Stimulated activated CD8-positive, alpha-beta memory T cell treated with anti-CD3 and anti-CD28 coated beads, Interleukin-7, amount 100 ng/mL, for 1 hour (primary cell): ENCODE measurements around the gene PHF23.
"Not testable (repeated sequence)": the region's sequence is repeated elsewhere in the genome, so short reads cannot be mapped to it uniquely, and the experiment has no call there.

Source experiments
- DNase-seq, 2 donors: peaks; one replicate each; pipeline ENCODE4 v3.0.0-alpha.2; 2020; ENCODE audit warnings: low read depth in 2 of 2

Gene PHF23

DNA sequence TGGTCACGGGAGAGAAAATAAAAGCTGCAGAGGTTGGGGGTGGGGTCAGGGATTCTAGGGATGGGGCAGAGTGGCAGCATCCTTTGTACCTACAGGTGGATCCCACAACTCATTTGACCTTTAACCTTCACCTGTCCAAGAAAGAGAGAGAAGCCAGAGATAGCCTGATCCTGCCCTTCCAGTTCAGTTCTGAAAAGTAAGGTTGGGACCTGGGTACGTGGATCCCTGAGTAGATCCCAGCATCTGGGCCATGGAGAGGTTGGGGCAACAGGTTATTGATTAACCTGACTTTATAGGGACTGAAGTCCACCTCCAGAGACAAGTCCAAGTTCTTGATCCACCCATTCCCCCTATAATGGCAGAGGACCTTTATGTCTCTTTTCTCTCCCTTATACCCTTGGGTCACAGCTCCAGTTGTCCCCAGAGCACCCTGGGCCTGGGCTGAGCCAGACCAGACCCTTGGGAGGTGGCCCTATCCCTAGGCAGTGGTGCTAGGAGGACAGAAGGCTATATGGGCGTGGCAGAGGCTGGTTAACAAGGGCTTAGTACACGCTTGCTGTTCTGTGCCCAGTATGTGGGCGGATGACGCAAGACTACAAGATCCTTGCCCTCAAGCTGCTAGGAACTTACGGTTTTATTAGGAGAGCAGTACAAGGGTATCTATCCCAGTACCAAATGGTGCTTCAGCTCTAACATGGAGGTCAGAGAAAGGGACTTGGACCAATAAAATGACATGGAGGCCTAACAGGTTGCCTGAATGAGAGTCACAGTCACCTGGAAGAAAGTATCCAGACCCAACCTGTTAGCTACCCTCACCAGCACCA lies 19.7 kb upstream of the PHF23 start:
- no peak for DNase-seq

DNA sequence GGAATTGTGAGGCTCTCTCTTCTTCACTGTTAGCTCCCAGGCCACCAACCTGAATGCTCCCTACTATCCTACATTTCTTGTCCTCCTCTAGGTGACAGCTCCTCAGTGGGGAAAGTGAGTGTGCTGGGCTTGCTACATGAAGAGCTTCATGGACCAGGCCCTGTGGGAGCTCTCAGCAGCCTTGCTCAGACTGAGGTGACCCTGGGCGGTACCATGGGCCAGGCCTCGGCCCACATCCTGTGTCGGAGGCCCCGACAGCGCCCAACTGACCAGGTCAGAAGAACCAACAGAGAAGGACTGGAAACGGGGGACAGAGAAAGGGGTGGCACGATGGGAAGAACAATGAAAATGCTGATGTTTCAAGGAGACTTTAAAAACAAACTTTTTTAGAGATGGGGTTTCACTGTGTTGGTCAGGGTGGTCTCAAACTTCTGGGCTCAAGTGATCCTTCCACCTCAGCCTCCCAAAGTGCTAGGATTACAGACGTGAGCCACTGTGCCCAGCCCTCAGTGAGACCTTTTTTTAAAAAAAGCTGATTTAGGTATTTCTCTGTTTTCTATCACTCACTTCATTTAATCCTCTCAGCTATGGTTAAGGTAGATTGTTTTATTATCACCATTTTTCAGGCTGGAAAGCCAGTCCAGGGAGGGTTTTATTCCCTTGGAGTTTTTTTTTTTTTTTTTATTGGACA lies 17.7 kb upstream of the PHF23 start:
- DNase-seq = no peak

DNA sequence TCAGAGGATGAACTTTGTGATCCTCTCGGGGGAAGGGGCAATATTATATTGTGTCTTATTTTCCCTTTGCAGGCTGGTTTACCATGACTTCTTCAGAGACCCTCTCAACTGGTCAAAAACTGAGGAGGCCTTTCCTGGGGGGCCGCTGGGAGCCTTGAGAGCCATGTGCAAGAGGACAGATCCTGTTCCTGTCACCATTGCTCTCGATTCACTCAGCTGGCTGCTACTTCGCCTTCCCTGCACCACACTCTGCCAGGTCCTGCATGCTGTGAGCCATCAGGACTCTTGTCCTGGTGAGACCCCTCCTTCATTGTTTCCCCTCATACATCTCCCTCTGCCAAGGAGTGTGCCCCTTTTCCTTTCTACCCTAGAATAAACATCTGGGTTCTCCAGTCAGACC lies 15.3 kb upstream of the PHF23 start:
- no peak for DNase-seq

DNA sequence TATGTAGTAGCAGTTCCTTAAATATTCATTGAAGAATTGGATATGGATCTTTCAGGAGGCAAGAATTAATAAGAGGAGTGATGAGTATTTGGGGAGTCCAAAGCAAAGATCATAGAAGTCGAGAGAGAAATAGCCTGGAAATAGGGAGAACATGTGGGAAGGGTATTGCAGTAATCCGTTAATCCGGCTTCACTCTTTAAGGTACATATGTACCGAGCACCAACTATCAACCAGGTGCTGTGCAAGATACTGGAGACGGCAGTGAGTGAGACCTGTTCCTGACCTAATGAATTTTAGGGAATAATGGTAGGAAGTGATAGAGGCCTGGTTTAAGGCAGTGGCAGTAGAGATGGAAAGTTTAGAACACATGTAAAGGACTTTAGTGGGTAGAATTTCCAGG lies 13.8 kb upstream of the PHF23 start:
- no peak for DNase-seq

DNA sequence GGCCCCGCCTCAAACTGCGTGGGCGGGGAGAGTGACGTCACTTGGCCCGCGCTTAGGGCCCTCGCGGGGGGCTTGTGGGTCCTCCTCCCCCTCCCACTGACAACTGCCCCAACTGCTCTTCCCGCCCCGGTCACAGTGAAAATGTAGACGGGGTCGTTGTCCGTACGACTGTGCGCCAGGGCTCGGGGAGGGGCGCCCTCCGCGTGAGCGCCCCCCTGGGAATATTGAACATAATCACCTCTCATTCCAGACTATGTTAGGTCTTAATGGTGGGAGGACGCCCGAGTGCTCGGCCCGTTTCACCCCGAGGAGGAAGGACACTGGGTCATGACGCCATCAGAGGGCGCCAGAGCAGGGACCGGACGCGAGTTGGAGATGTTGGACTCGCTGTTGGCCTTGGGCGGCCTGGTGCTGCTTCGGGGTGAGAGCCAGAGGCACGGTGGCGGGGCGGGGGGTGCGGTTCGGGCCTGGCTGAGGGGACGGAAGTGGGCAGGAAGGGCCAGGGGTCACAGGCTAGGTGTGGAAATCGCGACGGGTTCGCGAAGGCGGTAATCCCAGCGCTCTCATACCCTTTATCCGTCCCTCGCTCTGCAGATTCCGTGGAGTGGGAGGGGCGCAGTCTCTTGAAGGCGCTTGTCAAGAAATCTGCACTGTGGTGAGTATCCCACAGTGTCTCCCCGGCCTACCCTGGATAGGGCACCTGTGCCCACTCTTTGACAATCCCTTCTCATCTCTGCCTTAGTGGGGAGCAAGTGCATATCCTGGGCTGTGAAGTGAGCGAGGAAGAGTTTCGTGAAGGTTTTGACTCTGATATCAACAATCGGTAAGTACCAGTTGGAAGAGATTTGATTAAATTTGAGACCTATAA lies 13.2 kb upstream of the PHF23 start, which contains the start of gene ELP5:
Gene ELP5, plus strand, starts transcription at position 40 of the 868 bp plus-strand sequence. Its CDS starts 336 bp downstream, at position 376.
- DNase-seq = peak; percentile 63 to 72

DNA sequence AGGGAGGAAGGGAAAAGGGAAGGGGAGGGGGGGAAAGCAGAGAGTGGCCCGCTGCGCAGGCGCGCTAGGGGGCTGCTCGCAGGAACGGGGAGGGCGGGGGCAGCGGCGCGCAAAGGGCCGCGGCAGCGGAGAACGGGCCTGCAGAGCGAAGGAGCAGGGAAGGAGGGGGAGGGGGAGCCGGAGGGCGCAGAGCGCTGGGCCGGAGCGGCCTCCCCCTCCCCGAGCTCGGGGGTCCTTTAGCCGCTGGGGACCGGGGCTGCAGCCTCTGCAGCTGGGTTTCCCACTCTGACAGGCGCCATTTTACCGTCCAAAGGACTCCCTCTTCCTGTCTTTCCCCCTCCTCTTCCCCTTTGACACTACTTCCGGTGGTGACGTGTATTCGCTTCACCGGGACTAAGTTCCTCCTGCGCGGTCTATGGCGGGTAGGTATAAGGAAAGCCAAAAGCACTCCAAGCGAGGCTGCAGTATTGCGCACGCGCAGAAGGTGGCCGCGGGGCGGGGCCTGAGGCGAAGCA lies 12.5 kb upstream of the PHF23 start, which contains the start of gene CTDNEP1:
Gene CTDNEP1, minus strand, starts transcription at position 74 of the 515 bp plus-strand sequence. CDS start 438 bp downstream, outside the sequence.
- peak; percentile 97 to 99 for DNase-seq

DNA sequence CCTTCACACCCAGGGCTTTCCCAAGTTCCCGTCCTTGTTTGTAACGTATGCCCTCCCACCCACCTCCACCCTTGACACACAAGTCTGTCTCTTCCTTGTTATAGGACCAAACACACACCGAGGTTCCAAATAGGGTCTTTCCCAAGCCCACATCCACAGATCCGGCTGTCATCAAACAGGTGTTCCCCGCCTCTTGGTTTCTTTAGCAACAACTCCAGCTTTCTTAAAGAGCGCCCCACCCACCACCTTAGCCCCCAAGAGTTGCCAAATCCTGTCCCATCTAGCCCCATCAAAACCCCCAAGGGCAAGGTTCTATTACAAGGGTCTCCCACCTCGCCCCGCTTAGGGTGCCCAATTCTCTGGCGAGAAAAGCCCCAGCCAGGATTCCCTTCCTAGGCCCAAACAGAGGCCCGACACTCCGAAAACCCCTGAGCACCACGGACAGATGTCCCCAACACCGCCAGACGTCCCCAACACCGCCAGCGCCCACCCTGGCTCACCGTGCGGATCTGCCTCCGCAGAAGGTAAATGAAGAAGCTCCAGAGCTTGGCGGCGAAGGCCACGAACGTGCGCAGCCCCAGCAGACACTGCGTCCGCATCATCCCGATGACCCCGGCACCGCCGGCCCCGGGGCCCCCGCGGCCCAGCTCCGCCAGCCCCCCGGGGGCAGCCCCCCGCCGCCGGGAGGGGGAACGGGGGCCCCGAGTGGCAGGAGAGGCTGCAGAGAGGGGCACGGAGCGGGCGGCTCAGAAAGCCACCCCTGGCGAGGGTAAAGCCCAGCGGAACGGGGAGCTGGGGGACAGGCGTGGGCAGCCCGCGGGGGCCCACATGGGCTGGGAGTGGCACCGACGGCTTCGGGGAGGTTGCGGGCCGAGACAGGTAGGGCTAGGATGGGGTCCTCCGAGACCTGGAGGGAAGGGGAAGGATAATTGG lies 11.7 kb upstream of the PHF23 start:
- DNase-seq = no peak

DNA sequence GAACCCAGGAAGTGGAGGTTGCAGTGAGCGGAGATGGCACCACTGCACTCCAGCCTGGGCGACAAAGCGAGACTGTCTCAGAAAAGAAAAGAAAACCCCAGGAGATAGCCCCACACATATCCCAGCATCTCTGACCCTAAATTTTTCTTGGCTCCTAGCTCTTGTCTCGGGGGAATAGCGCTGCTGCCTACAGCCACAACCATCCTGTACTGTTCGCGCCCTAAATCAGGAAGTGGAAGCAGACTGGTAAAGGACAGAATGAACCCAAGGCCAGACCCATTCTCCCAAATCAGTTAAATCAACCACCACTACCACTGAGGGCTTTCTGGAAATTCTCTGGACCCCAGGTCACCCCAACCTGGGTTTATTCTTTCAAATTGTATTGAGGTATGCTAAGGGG lies 10.6 kb upstream of the PHF23 start:
- no peak for DNase-seq

DNA sequence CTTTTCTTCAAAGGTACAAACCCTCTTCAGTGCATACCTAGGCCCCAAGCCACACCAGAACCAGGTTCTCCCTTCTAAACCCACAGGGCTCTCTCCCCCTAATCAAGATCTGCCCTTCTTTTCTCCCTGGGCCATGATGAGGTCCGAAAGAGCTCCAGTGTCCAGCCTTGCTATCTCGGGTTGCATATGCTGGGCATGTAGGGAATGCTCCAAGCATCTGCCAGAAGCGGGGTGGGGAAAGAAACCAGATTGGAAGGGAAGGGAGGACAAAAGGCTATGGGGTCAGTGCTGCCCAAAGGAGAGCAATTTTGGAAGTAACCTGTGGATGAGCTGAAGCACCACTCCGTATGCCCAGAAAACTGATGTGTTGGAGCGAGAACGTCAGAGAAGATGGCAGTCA lies 10.0 kb upstream of the PHF23 start:
- no peak for DNase-seq

DNA sequence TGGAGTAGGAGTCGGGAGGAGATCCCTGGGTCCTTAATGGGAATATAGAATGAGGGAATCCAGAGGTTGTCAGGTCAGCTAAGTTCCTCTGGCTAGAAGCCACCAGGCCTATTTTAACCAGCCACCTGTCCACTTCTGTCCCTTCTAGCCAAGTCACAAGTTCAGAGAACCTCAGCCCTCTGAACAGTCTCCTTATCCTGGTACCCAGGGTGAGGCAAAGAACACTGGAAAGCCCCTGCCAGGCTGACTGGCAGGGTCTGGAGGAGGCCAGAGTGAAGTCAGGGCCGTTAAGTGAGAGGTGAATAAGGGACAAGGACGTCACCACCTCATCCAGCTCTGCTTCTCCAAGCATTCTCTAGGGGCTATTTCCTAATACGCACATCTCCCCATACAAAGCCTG lies 9.5 kb upstream of the PHF23 start:
- DNase-seq = no peak

DNA sequence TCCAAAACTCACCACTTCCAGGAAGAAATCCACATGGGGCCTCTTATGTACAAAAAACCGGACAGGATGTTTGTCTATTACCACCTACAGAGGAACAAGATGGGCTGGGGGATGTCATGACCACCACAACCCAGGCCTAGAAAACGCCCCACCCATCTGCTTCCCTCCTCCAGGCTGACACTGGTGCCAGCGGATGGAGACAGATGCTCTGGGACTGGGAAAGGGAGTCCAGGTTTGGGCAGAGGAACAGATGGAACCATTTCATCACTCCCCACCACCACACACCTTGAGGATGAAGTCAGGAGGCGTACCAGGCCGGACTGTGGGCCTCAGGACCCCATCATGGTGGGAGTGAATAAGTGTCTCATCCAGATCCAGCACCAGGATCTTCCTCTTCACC lies 7.5 kb upstream of the PHF23 start:
- no peak for DNase-seq

DNA sequence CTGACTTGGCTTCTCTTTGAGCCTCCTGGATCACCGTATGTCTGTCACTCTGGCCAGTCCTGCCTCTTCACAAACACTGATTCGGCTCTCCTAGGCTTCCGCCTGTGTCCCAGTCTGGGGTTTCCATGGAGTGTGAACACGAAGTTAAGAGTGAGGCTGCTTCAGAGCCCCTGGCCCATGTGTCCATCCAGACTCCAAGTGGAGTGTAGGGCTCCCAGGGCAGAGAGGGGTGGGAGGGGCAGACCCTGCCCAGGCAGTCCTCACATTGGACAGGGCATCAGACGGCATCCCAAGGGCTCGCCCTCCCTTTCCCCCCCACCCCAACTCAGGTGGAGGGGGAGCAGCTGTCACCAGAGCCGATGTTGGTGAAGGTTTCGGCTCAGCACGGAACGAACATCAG lies 4.6 kb upstream of the PHF23 start:
- DNase-seq = not testable (repeated sequence)

DNA sequence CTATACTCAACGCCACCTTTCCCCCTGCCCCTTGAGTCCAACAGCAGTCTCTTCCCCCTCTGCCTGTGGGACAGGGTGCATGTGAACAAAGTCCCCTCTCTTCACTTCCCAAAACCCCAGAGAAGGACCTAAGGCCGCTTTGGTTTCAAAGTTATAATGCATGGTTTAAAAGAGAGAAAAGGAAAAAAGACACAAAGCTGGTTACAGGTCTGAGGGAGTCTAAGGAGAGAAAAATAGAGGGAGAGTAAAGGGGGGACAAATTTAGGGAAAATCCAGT lies 4.1 kb upstream of the PHF23 start:
- DNase-seq = no peak

DNA sequence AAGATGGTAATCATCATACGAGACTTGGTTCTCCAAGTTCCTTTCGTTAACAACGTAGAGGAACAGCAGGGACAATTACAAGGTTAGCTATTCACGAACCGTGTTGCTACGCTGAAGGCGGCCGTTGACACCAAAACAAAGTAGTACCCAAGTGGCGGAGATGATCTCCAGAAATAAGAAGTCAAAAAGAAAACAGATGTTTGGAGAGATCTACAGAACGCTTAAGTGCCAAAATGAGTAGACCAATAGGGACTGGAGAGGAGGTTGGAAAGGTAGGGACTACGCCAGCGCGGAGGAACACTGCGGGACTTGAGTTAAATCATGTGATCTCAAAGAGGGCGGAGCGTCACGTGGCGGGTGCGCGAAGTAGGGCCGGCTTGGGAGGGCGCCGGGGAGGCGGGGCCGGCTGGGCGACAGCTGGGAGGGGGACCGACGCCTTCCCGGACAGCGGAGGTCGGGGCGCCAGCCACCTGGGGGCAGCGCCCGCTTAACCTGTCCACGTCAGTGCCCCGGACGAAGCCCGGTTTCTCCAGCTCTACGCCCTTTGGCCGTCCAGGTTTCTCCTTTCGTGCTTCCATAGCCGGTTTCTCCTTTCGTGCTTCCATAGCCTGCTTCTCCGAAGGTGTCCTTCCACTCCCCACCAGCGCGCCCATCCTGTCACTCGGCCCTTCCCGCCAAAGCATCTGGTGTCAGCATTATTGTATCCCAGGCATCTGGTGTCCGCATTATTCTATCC lies 3.6 kb upstream of the PHF23 start:
- peak; percentile 87 for DNase-seq

DNA sequence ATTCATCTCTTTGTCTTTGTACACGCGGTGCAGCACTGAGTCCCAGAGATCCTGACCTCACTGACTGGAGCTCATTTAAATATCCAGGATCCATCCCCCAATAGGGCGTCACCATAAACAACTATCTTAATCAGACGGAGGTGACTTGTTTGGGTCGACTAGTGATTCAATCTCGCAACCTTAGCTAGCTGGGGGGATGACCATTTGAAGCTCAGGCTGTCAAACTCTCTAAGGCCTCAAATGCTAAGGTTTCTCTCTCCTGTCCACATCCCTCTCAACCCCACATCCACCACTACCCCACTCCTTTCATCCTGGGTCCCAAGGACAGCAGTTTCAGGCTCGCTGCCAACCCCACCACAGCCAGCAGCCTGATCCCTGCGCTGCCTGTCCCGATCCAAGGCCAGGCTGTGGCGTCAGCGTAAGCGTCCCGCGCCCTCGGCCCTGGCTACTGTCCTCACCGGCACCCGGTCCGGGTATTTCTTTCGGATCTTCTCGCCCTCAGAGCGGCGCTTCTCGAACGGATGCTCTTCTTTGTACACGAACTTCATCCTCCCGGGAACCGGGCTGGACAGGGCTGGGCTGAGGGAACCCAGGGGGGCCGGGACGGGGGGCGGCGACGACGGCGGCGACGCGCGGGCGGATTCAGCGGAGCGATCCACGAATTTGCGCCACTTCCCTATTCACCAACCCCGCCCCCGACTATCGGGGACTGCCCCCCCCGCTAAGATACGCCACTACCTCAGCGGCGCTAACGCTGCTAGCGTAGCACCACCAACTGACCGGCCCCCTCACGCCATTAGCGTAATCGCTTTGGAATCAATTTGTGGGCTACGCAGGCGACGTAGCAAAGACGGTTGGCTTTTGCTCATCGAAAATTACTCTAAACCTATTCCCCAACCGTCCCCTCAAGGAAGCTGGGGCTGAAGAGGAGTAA lies 2.8 kb upstream of the PHF23 start, which contains the start of gene GABARAP:
Gene GABARAP, minus strand, starts transcription at position 667 of the 934 bp plus-strand sequence. Its CDS starts 119 bp downstream, at position 548.
- peak; percentile 93 for DNase-seq

DNA sequence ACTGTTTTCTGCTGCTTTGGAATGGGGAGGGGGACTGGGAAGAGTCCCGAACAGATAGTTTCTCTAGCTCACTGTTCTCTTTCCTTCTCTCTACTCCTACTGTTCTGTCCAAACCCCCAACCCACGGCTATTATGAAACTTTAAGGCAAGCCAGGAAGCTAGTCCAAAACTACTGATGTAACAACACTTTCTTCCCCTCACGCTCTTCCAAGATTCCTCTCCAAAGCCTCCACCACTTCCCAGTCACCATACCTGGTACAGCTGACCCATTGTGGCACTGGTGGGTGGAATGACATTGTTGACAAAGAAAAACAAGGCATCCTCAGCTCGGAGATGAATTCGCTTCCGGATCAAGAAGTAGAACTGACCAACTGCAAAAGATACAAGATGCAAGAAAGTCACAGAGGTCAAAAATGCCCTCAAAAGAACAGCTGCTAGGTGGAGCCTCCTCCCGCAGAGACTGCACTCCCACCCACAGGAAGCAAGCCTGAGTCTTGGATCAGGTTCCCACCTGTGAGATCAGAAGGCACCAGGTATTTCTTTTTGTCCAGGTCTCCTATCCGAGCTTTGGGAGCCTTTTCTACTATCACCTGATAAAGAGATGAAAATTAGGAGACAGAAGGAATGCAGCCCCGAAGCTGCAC lies 2.0 kb upstream of the PHF23 start:
- DNase-seq = no peak

DNA sequence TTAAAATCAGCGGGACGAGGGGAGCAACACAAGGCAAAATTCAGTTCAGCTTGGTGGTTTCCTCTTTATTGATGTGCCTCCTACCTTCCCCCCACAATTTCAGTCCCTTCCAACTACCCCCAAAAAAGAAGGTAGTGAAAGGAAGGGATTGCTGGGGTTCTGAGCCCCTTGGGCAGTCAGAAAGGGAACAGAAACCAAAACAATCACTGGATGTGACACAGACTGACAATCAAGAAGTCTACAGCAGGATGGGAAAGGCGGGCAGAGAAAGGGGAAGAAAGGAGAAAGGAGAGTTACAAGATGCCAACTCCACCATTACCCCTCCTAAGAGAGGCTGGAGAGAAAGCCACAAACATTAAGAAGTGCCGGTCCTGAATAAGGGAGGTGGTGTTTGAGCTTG lies 1.1 kb upstream of the PHF23 start:
- DNase-seq = no peak

DNA sequence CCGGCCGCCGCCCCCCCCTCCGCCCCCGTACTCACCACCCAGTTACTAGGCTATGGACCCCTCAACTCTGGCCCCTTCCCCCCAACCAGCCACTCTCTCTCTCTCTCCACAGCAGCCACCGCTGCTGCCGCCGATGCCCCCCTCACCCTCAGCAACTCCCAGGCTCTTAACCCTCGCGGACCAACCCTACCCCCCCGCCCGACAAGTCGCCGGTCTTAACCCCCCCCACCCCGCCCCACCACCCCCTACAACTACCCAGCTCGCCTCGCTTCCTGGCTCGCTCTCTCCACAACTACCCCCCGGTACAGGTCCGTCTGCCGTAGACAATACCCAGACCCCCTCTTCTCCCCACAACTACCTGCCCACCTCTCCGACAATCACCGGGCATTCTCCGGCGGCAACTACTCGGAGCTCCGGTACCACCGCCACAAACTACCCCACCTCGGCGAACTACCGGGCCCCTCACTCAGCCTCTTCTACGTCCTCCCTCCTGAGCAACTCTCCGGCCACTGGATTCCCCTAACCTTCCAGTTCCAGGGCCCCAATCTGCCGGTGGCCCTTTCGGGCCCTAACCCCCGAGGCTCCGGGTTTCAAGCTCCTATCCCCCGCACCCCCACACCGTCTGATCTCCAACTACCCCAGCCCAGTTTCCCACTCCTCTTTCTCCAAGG lies 702 bp downstream of the PHF23 start:
- DNase-seq = no peak
